ENCODE measurements around the gene FURIN.
"Not testable (repeated sequence)": the region's sequence is repeated elsewhere in the genome, so short reads cannot be mapped to it uniquely, and the experiment has no call there.

Gene FURIN

GRCh38 chr15:90902840-90903732 lies 34.7 kb downstream of the FURIN start, which contains the start of gene MAN2A2:
TSS of gene MAN2A2 (plus strand) at chr15:90903302. CDS start at chr15:90904208, 906 bp downstream.
- no peaks in the 10 kb centered on the region for H3K27me3 ChIP-seq (replicated peaks; ENCODE audit: control insufficient read depth, insufficient read depth, low read length, poor library complexity, severe bottlenecking)
- peak; percentile 38 to 49 (median 46) for DNase-seq
- H3K4me1 ChIP-seq (ENCODE audit: control insufficient read depth, insufficient read depth, low read length, poor library complexity, severe bottlenecking) = peaks cover 14% of the 10 kb centered on the region
- H3K9me3 ChIP-seq (ENCODE audit: control insufficient read depth, low read length) = no peaks in the 10 kb centered on the region
- H3K4me3 ChIP-seq (ENCODE audit: insufficient read depth, low read depth, low read length, poor library complexity, severe bottlenecking) = peak within 1 kb of the TSS; percentile 69
- H3K36me3 ChIP-seq (ENCODE audit: control insufficient read depth, insufficient read depth, low read length) = peaks cover 29% of the 10 kb centered on the region
- peak within 1 kb of the TSS; percentile 81 for H3K27ac ChIP-seq (ENCODE audit: insufficient read depth, low read length, poor library complexity, severe bottlenecking)

GRCh38 chr15:90903733-90904536 lies 35.5 kb downstream of the FURIN start:
- DNase-seq = no peak
- Histone ChIP-seq H3K27ac (ENCODE audit: insufficient read depth, low read length, poor library complexity, severe bottlenecking) (peak overlapping the region; percentile 81), H3K27me3 (replicated peaks; ENCODE audit: control insufficient read depth, insufficient read depth, low read length, poor library complexity, severe bottlenecking) (no peaks in the 10 kb centered on the region), H3K9me3 (ENCODE audit: control insufficient read depth, low read length) (no peaks in the 10 kb centered on the region), H3K36me3 (ENCODE audit: control insufficient read depth, insufficient read depth, low read length) (peaks cover 30% of the 10 kb centered on the region), H3K4me3 (ENCODE audit: insufficient read depth, low read depth, low read length, poor library complexity, severe bottlenecking) (peak overlapping the region; percentile 69), H3K4me1 (ENCODE audit: control insufficient read depth, insufficient read depth, low read length, poor library complexity, severe bottlenecking) (peaks cover 14% of the 10 kb centered on the region)

- Histone ChIP-seq H3K36me3 (ENCODE audit: control insufficient read depth, insufficient read depth, low read length) (peaks cover 38% of the 10 kb centered on the region), H3K27me3 (replicated peaks; ENCODE audit: control insufficient read depth, insufficient read depth, low read length, poor library complexity, severe bottlenecking) (no peaks in the 10 kb centered on the region), H3K4me3 (ENCODE audit: insufficient read depth, low read depth, low read length, poor library complexity, severe bottlenecking) (no peak overlapping the region), H3K4me1 (ENCODE audit: control insufficient read depth, insufficient read depth, low read length, poor library complexity, severe bottlenecking) (peaks cover 14% of the 10 kb centered on the region), H3K9me3 (ENCODE audit: control insufficient read depth, low read length) (no peaks in the 10 kb centered on the region), H3K27ac (ENCODE audit: insufficient read depth, low read length, poor library complexity, severe bottlenecking) (no peak overlapping the region)
- no peak for DNase-seq
Observed at GRCh38 chr15:90904746-90905145, 36.4 kb downstream of the FURIN start.

- Histone ChIP-seq H3K27me3 (replicated peaks; ENCODE audit: control insufficient read depth, insufficient read depth, low read length, poor library complexity, severe bottlenecking) (no peaks in the 10 kb centered on the region), H3K9me3 (ENCODE audit: control insufficient read depth, low read length) (no peaks in the 10 kb centered on the region), H3K27ac (ENCODE audit: insufficient read depth, low read length, poor library complexity, severe bottlenecking) (no peak overlapping the region), H3K36me3 (ENCODE audit: control insufficient read depth, insufficient read depth, low read length) (peaks cover 45% of the 10 kb centered on the region), H3K4me1 (ENCODE audit: control insufficient read depth, insufficient read depth, low read length, poor library complexity, severe bottlenecking) (peaks cover 14% of the 10 kb centered on the region), H3K4me3 (ENCODE audit: insufficient read depth, low read depth, low read length, poor library complexity, severe bottlenecking) (no peak overlapping the region)
- DNase-seq = no peak
Observed at GRCh38 chr15:90905306-90906180, 37.2 kb downstream of the FURIN start.

- no peak overlapping the region for H3K27ac ChIP-seq (ENCODE audit: insufficient read depth, low read length, poor library complexity, severe bottlenecking)
- H3K9me3 ChIP-seq (ENCODE audit: control insufficient read depth, low read length) = no peaks in the 10 kb centered on the region
- peaks cover 14% of the 10 kb centered on the region for H3K4me1 ChIP-seq (ENCODE audit: control insufficient read depth, insufficient read depth, low read length, poor library complexity, severe bottlenecking)
- peaks cover 53% of the 10 kb centered on the region for H3K36me3 ChIP-seq (ENCODE audit: control insufficient read depth, insufficient read depth, low read length)
- H3K27me3 ChIP-seq (replicated peaks; ENCODE audit: control insufficient read depth, insufficient read depth, low read length, poor library complexity, severe bottlenecking) = no peaks in the 10 kb centered on the region
- H3K4me3 ChIP-seq (ENCODE audit: insufficient read depth, low read depth, low read length, poor library complexity, severe bottlenecking) = no peak overlapping the region
- no peak for DNase-seq
Observed at GRCh38 chr15:90906181-90906849, 37.9 kb downstream of the FURIN start.

GRCh38 chr15:90907051-90907660 lies 38.8 kb downstream of the FURIN start:
- Histone ChIP-seq H3K27ac (ENCODE audit: insufficient read depth, low read length, poor library complexity, severe bottlenecking) (no peak overlapping the region), H3K9me3 (ENCODE audit: control insufficient read depth, low read length) (no peaks in the 10 kb centered on the region), H3K4me3 (ENCODE audit: insufficient read depth, low read depth, low read length, poor library complexity, severe bottlenecking) (no peak overlapping the region), H3K36me3 (ENCODE audit: control insufficient read depth, insufficient read depth, low read length) (peaks cover 61% of the 10 kb centered on the region), H3K27me3 (replicated peaks; ENCODE audit: control insufficient read depth, insufficient read depth, low read length, poor library complexity, severe bottlenecking) (no peaks in the 10 kb centered on the region), H3K4me1 (ENCODE audit: control insufficient read depth, insufficient read depth, low read length, poor library complexity, severe bottlenecking) (peaks cover 9% of the 10 kb centered on the region)
- DNase-seq = no peak

- no peak overlapping the region for H3K27ac ChIP-seq (ENCODE audit: insufficient read depth, low read length, poor library complexity, severe bottlenecking)
- DNase-seq = no peak
- peaks cover 8% of the 10 kb centered on the region for H3K4me1 ChIP-seq (ENCODE audit: control insufficient read depth, insufficient read depth, low read length, poor library complexity, severe bottlenecking)
- no peaks in the 10 kb centered on the region for H3K9me3 ChIP-seq (ENCODE audit: control insufficient read depth, low read length)
- H3K36me3 ChIP-seq (ENCODE audit: control insufficient read depth, insufficient read depth, low read length) = peaks cover 69% of the 10 kb centered on the region
- no peak overlapping the region for H3K4me3 ChIP-seq (ENCODE audit: insufficient read depth, low read depth, low read length, poor library complexity, severe bottlenecking)
- H3K27me3 ChIP-seq (replicated peaks; ENCODE audit: control insufficient read depth, insufficient read depth, low read length, poor library complexity, severe bottlenecking) = no peaks in the 10 kb centered on the region
Observed at GRCh38 chr15:90907838-90908507, 39.6 kb downstream of the FURIN start.

- not testable (repeated sequence) for H3K9me3 ChIP-seq (ENCODE audit: control insufficient read depth, low read length); H3K27ac ChIP-seq (ENCODE audit: insufficient read depth, low read length, poor library complexity, severe bottlenecking); DNase-seq; H3K27me3 ChIP-seq (replicated peaks; ENCODE audit: control insufficient read depth, insufficient read depth, low read length, poor library complexity, severe bottlenecking); H3K4me3 ChIP-seq (ENCODE audit: insufficient read depth, low read depth, low read length, poor library complexity, severe bottlenecking); H3K4me1 ChIP-seq (ENCODE audit: control insufficient read depth, insufficient read depth, low read length, poor library complexity, severe bottlenecking)
- H3K36me3 ChIP-seq (ENCODE audit: control insufficient read depth, insufficient read depth, low read length) = peaks cover 84% of the 10 kb centered on the region
Observed at GRCh38 chr15:90909449-90909848, 41.1 kb downstream of the FURIN start.

Data from effector memory CD4-positive, alpha-beta T cell (primary cell).